SKM-1 treated with dmso at 0.1 percent for 144 hours (cell line): ENCODE measurements around the gene B3GALT5.

ENCODE experiments used
- DNase-seq: peaks from one replicate; lab custom pipeline; 2025; ENCODE audit not compliant: unreplicated experiment; lab: John Stamatoyannopoulos, UW

Gene B3GALT5

GRCh38 chr21:39644062-39644560, 31.4 kb downstream of the B3GALT5 start:
- no peak for DNase-seq

- no peak for DNase-seq
Measured at GRCh38 chr21:39645331-39645730, 32.6 kb downstream of the B3GALT5 start.

GRCh38 chr21:39647476-39647875, 34.7 kb downstream of the B3GALT5 start:
- no peak for DNase-seq

GRCh38 chr21:39648879-39649278, 36.1 kb downstream of the B3GALT5 start:
- DNase-seq: no peak

- DNase-seq: no peak
Measured at GRCh38 chr21:39649526-39649925, 36.8 kb downstream of the B3GALT5 start.

GRCh38 chr21:39650306-39650705, 37.6 kb downstream of the B3GALT5 start:
- no peak for DNase-seq

GRCh38 chr21:39650801-39651200, 38.1 kb downstream of the B3GALT5 start:
- DNase-seq: no peak

- DNase-seq: no peak
Measured at GRCh38 chr21:39651206-39651605, 38.5 kb downstream of the B3GALT5 start.

- no peak for DNase-seq
Measured at GRCh38 chr21:39654951-39655350, 42.2 kb downstream of the B3GALT5 start.

GRCh38 chr21:39655589-39655988, 42.8 kb downstream of the B3GALT5 start:
- no peak for DNase-seq

GRCh38 chr21:39656209-39656608, 43.5 kb downstream of the B3GALT5 start:
- DNase-seq: no peak

- DNase-seq: no peak
Measured at GRCh38 chr21:39657091-39657689, 44.5 kb downstream of the B3GALT5 start.

GRCh38 chr21:39658066-39658465, 45.3 kb downstream of the B3GALT5 start:
- no peak for DNase-seq

- no peak for DNase-seq
Measured at GRCh38 chr21:39659070-39659815, 46.5 kb downstream of the B3GALT5 start.

GRCh38 chr21:39660191-39660980, 47.6 kb downstream of the B3GALT5 start:
- DNase-seq: no peak

- DNase-seq: no peak
Measured at GRCh38 chr21:39661121-39661520, 48.4 kb downstream of the B3GALT5 start.

- DNase-seq: no peak
Measured at GRCh38 chr21:39661740-39662139, 49.0 kb downstream of the B3GALT5 start.

- no peak for DNase-seq
Measured at GRCh38 chr21:39662411-39662953, 49.7 kb downstream of the B3GALT5 start.

GRCh38 chr21:39663066-39663465, 50.3 kb downstream of the B3GALT5 start:
- DNase-seq: no peak

- DNase-seq: no peak
Measured at GRCh38 chr21:39663742-39664492, 51.2 kb downstream of the B3GALT5 start.

GRCh38 chr21:39664586-39664985, 51.8 kb downstream of the B3GALT5 start:
- DNase-seq: no peak
